ENCODE data around the gene NCAN. TPM values are rescaled to one million over a fixed set of nuclear protein-coding genes. Genes with fewer than 3 reads are reported as not detected.

Gene NCAN
- total and polyA plus RNA-seq, 7 donors, result 0.03 TPM; not detected in 6

DNA sequence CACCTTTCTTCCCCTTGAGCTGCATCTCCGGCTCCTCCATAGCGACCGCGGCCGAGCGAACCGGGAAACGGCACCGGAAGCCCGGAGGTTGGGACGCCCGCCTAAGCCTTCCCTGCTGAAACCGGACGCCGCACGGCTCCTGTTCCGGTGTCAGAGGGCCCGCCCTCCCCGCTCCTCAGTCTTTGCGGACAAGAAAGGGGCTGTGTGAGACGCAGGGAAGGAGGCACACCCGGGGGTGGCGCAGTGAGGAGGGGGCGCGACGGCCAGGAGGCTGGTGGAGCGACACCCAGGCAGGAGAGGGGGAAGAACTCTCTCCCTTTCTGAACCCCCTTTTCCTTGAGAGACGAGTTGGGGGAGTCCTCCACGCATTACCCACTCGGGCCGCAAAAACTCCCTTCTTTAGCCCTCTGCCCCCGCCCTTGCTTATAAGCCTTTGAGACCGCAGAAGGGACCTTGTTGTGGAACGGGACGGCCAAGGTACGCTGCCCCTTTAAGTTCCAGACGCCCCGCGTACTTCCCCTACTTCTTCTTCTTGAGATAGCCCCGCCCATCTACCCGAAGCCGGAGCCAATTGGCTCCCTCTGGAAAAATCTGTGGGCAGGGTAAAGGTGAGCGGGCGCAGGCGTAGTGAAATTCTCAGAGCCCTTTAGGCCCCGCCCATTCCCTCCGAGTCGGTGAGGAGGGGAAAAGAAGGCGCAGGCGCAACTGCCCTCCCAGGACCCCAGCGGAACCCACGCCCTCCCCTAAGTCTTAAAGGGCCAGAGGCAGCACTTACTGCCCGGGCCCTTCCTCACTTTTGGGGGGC lies 19.5 kb upstream of the NCAN start, which contains the start of the genes BORCS8 and RFXANK:
TSS of gene BORCS8 (minus strand) at position 75 of the 805 bp plus-strand sequence. CDS start at position 40, 35 bp downstream.
TSS of gene RFXANK (plus strand) at position 181 of the 805 bp plus-strand sequence. CDS start 1,689 bp downstream, outside the sequence.
- Histone ChIP-seq H3K36me3 (ENCODE audit: insufficient read depth in 1 of 2, low read depth in 1 of 2) (peaks cover 0 to 26% of the 10 kb centered on the region in 2 donors), H3K27ac (peak within 1 kb of the TSS; percentile 98), H3K4me1 (peaks cover 36% of the 10 kb centered on the region), H3K9me3 (no peaks in the 10 kb centered on the region), H3K4me3 (peak within 1 kb of the TSS; percentile 84), H3K27me3 (ENCODE audit: insufficient read depth in 3 of 3, low read length in 2 of 3) (no peaks in the 10 kb centered on the region)
- TF ChIP-seq, protein P1, sequence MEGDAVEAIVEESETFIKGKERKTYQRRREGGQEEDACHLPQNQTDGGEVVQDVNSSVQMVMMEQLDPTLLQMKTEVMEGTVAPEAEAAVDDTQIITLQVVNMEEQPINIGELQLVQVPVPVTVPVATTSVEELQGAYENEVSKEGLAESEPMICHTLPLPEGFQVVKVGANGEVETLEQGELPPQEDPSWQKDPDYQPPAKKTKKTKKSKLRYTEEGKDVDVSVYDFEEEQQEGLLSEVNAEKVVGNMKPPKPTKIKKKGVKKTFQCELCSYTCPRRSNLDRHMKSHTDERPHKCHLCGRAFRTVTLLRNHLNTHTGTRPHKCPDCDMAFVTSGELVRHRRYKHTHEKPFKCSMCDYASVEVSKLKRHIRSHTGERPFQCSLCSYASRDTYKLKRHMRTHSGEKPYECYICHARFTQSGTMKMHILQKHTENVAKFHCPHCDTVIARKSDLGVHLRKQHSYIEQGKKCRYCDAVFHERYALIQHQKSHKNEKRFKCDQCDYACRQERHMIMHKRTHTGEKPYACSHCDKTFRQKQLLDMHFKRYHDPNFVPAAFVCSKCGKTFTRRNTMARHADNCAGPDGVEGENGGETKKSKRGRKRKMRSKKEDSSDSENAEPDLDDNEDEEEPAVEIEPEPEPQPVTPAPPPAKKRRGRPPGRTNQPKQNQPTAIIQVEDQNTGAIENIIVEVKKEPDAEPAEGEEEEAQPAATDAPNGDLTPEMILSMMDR (IDR thresholded peaks at IDR 0.05), result no peak
- WGBS, 3 donors, result 0 to 1% (median 0%) methylated on average over 40 to 53 of the region's 53 CpGs
- DNase-seq (peak; percentile 99), ATAC-seq (peak; percentile 93 to 96 (median 96))
- intact Hi-C loops (cut with DNase I), result loop anchor here (2.0 to 5.0 kb wide), 2 partner anchors 129 to 130 kb away; partner anchors contain the start of genes MAU2 (in 2 of the 2) and SUGP1 (in 2 of the 2)

DNA sequence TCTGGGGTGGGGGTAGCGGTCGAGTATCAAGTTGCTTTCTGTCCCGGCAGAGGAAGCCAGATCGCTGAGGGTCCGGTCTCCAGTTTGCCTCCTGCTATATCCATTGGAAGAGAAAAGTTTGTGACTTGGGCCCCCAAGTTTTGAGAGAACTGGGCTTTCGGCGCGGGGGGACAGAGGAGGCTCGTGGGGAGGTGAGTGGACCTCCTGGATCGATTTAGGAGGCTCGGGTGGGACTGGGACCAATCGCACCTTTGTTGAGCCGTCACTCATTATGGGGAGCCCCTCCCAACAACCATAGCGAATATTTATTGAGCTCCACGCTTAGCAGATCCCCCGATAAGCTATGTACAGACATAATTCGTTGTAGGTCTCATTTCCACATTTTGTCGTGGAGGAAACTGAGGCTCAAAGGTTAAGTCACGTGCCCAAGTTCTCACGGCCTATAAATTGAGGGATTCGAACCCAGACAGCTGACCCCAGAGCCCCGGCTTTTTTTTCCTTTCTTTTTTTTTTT lies 18.8 kb upstream of the NCAN start:
- Histone ChIP-seq H3K9me3 (no peaks in the 10 kb centered on the region), H3K27ac (peak overlapping the region; percentile 98), H3K4me1 (peaks cover 36% of the 10 kb centered on the region), H3K27me3 (ENCODE audit: insufficient read depth in 3 of 3, low read length in 2 of 3) (no peaks in the 10 kb centered on the region), H3K4me3 (peak overlapping the region; percentile 84), H3K36me3 (ENCODE audit: insufficient read depth in 1 of 2, low read depth in 1 of 2) (peaks cover 0 to 32% of the 10 kb centered on the region in 2 donors)
- no peak for DNase-seq
- TF ChIP-seq, protein P1 (IDR thresholded peaks at IDR 0.05), result no peak
- peak in 1 of 4 donors; percentile 1 for ATAC-seq
- intact Hi-C loops (cut with DNase I), result loop anchor here (2.0 to 5.0 kb wide), 2 partner anchors 128 to 129 kb away; partner anchors contain the start of genes MAU2 (in 2 of the 2) and SUGP1 (in 2 of the 2)
- WGBS, 3 donors, result 0 to 1% (median 1%) methylated on average over 22 of the region's 22 CpGs

DNA sequence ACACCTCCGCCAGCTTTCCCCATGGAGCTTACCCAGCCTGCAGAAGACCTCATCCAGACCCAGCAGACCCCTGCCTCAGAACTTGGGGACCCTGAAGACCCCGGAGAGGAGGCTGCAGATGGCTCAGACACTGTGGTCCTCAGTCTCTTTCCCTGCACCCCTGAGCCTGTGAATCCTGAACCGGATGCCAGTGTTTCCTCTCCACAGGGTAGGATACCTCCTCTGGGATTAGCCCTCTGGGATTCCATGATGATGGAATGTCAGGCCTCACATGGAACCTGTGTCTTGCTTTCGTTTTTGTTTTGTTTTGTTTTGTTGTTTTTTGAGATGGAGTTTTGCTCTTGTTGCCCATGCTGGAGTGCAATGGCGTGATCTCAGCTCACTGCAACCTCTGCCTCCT lies 17.8 kb upstream of the NCAN start:
- WGBS, 3 donors, result 57 to 63% (median 57%) methylated on average over 5 of the region's 5 CpGs
- H3K27ac ChIP-seq, result no peak overlapping the region
- peaks cover 0 to 42% of the 10 kb centered on the region in 2 donors for H3K36me3 ChIP-seq (ENCODE audit: insufficient read depth in 1 of 2, low read depth in 1 of 2)
- peak overlapping the region; percentile 84 for H3K4me3 ChIP-seq
- intact Hi-C loops (cut with DNase I), result loop anchor here (2.0 to 5.0 kb wide), 2 partner anchors 127 to 128 kb away; partner anchors contain the start of genes MAU2 (in 2 of the 2) and SUGP1 (in 2 of the 2)
- ATAC-seq (no peak), DNase-seq (no peak)
- H3K4me1 ChIP-seq, result peaks cover 36% of the 10 kb centered on the region
- TF ChIP-seq, protein P1 (IDR thresholded peaks at IDR 0.05), result no peak
- no peaks in the 10 kb centered on the region for H3K9me3 ChIP-seq
- no peaks in the 10 kb centered on the region for H3K27me3 ChIP-seq (ENCODE audit: insufficient read depth in 3 of 3, low read length in 2 of 3)

DNA sequence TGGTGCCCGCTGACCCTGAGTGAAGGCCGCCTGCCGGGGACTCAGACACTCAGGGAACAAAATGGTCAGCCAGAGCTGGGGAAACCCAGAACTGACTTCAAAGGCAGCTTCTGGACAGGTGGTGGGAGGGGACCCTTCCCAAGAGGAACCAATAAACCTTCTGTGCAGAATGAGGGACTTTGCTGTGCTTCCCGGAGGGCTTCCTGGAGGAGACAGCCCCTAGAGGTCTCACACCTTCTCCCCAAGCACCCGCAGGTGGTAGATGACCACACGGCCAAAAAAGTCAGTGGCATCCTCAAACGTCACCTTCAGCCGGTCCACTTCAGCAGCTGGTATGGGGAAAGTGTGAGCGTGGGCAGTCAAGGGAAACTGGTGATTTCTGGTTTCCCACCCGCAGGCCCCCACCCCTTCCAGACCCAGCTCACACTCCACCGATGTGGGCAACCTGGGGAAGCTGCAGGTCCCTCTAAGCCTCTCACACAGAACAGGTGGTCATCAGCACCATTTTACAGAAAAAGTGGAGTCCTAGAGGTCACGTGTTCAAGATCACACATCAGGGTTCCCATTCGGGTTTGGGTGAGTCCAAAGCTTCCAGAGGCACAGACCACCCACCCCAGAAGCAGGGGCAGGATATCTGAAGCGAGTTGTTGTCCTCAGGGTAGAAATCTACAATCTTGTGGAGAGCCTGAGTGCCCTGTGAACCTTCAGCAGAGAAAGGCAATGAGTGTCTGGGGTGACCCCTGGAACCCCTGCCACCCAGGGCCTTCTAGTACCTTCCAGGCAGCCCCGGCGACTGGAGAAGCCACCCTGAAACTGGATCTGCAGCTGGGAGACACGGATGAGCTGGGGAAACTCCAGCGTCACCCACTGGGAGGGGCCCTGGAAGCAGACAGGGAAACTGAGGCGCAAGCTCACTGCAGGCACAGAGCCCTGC lies 9.8 kb upstream of the NCAN start:
- ATAC-seq, result no peak
- H3K4me3 ChIP-seq, result peak overlapping the region; percentile 80
- peaks cover 0 to 49% of the 10 kb centered on the region in 2 donors for H3K36me3 ChIP-seq (ENCODE audit: insufficient read depth in 1 of 2, low read depth in 1 of 2)
- peak overlapping the region; percentile 83 for H3K27ac ChIP-seq
- intact Hi-C loops (cut with DNase I), result no loop called here
- peaks cover 11% of the 10 kb centered on the region for H3K4me1 ChIP-seq
- 65 to 75% (median 68%) methylated on average over 19 of the region's 19 CpGs for WGBS, 3 donors
- H3K9me3 ChIP-seq, result no peaks in the 10 kb centered on the region
- TF ChIP-seq, protein P1 (IDR thresholded peaks at IDR 0.05), result no peak
- H3K27me3 ChIP-seq (ENCODE audit: insufficient read depth in 3 of 3, low read length in 2 of 3), result peaks cover 0 to 2% (median 0%) of the 10 kb centered on the region in 3 donors
- no peak for DNase-seq
